HG03060 (cell line): ENCODE data around the gene LRP5.
"Not testable (repeated sequence)": the region's sequence is repeated elsewhere in the genome, so short reads cannot be mapped to it uniquely, and the experiment has no call there.

Experiments
- ATAC-seq: cut with Tn5 transposase; IDR thresholded peaks from one replicate; pipeline ENCODE4 v1.9.1; 2021; ENCODE audit warnings: low read depth, moderate number of reproducible peaks; ENCODE audit not compliant: unreplicated experiment

The LRP5 gene

DNA sequence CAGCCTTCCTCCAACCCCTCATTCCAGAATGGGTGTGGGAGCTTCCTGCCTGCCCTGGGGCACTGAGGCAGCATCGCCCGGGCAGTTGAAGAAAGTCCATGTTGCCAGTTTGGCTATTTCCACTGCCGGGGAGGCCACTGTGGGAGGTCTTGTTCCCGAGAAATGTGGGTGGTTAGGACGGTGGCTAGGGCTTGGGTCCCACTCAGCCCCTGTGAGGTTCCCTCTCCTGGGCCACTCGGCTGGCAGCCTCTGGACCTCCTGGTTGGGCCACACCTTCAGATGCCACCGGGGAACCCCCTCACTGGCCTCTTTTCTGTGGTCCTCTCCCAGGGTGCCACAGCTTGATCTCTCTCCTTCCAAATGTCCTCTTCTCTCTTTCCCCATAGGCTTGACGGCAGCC lies 143.1 kb downstream of the LRP5 start:
- no peak for ATAC-seq

- no peak for ATAC-seq
Observed at GRCh38 chr11:68457216-68457897, 145.0 kb downstream of the LRP5 start.

DNA sequence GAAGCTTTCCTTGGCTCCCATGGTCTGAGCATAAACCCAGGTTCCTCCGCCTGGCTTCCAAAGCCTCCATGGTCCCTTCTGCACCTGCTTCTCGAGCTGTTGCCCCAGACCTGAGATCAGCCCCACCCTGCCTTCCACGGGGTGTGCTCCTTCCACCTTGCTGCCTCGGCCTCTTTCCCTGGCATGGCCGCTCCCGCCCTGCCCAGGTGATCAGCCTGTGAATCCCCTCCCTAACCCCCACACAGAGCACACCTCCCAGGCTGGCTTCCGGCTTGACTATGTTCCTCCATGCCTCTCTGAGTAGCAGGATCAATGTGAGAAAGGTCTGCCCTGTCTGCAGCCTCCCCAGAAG lies 145.5 kb downstream of the LRP5 start:
- ATAC-seq: no peak

DNA sequence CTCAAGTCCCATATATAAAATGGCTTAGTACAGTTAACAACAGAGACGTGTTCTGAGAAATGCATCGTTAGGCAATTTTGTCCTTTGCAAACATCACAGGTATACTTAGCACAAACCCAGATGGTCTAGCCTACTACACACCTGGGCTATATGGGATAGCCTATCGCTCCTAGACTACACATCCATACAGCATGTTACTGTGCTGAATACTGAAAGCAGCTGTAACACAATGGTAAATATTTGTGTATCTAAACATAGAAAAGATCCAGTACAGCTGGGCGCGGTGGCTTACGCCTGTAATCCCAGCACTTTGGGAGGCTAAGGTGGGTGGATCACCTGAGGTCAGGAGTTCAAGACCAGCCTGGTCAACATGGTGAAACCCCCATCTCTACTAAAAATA lies 145.9 kb downstream of the LRP5 start:
- not testable (repeated sequence) for ATAC-seq

GRCh38 chr11:68459886-68460740 lies 147.7 kb downstream of the LRP5 start:
- ATAC-seq: peak; percentile 65

DNA sequence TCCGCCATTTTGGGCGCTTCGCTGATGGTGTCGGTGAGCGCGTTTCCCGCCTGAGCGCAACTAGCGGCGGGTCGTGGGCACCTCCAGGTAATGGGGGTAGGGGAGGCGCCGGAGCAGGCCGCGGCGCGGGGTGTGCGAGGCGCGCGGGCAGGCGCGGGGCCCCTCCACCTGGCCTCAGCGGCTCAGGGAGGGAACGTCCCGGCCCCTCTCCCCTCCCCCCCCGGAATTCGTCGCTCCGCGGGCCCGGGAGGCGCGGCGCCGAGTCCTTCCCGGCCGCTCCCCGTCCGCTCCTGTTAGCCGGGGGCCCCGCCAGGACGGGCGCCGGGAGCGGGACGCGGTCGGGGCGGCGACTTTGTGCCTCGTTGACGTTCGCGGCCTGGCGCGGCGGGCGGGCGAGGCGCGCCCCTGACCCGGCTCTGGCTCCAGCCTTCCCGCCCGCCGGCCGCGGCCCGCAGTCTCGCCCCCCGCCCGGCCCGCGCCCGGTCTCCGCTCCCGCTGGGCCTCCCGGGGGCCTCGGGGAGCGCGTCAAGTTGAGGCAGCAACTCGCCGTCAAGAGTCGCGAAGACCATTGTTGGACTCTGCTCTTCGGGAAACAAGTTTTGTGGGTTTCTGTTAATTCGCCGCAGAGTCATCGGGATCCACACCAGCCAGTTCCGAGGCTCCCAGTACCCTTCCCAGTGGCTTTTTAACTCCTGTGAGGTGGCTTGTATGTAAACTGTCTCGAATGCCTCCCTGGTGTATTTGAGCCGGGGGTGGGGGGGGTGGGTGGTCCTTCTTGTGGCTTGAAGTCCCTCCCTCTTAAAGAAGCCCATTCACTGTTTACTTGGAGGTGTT lies 148.6 kb downstream of the LRP5 start, which contains the start of gene PPP6R3:
TSS of gene PPP6R3 (plus strand) at position 12 of the 834 bp plus-strand sequence. CDS start 76,913 bp downstream, outside the sequence.
- ATAC-seq: peak; percentile 10

GRCh38 chr11:68461575-68461917 lies 149.2 kb downstream of the LRP5 start:
- no peak for ATAC-seq

GRCh38 chr11:68463714-68464113 lies 151.3 kb downstream of the LRP5 start:
- ATAC-seq: no peak

DNA sequence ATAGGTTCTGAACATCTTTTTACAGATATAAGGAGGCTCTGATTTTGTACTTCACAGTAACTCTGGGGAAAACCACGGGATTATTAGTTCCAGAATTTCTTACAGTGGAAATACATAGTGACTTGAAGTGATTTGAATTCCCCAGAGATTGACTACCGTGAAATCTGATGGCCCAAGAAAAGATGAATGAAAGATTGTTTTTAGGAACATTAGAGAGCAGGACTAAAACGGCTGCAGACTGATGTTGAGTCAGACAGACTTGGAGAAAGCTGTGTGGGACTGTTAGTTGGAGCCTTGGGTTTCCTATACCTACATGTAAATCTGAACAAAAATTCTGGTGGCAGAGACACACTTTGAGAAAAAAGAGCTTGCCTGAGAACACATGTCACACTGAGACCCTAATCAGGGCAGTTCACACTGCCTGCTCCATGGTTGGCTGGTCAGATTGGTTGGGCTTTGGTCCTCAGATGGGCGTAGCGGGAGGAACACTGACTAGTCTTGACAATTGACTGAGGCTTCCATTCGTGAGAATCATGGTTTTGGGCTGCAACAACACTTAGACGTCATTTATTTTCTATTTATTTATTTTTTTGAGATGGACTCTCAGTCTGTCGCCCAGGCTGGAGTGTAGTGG lies 154.9 kb downstream of the LRP5 start:
- ATAC-seq: no peak

- ATAC-seq: no peak
Observed at GRCh38 chr11:68468217-68468828, 155.9 kb downstream of the LRP5 start.

DNA sequence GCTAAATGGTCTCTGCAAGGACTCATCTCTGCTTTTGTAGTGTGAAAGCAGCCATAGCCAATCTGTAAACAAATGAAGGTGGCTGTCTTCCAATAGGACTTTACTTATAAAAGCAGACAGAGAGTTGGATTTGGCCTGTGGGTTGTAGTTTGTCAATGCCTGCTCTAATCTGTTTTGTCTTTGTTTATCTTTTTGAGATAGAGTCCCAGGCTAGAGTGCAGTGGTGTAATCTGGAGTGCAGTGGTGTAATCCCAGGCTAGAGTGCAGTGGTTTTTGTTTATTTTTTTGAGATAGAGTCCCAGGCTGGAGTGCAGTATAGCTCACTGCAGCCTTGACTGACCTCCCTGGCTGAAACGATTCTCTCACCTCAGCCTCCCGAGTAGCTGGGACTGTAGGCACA lies 156.7 kb downstream of the LRP5 start:
- ATAC-seq: no peak

DNA sequence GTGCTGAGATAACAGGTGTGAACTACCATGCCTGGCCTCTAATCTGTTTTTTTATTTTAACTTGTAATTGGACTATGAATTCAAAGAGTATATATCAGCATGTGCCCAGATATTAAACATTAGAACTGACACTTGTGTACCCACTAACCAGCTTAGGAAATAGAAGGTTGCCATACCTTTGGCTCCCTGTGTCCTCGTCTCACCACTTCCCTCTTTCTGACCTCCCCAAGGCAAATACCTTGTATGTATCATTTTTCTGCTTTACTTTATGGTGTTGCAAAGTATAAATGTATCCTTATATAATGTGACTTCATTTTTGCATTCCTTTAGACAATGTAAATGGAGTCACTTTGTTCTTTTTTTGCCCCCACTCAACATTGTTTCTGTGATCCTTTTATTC lies 157.3 kb downstream of the LRP5 start:
- ATAC-seq: no peak

DNA sequence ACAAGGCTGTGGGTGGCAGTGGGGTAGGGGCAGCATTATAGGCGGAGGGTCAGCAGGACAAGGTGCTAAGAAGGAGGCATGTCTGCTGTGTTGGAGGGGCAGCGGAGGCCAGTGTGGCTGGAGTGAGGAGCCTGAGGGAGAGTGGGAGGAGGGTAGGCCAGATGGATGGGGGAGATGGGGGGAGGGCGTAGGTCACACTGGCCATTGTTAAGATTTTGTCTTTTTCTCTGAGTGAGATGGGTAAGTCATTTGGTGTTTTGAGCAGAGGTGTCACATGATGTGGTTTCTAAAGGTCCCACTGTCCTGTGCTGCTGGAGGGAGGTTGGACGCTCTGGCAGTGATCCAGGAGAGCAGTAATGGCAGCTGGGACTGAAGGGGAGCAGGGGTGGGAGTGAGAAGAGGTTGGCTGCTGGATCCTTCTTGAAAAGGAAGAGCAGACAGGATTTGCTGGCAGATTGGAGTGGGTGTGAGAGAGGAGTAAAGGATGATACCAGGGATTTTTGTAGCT lies 158.0 kb downstream of the LRP5 start:
- no peak for ATAC-seq

GRCh38 chr11:68471360-68472340 lies 159.3 kb downstream of the LRP5 start:
- ATAC-seq: no peak

DNA sequence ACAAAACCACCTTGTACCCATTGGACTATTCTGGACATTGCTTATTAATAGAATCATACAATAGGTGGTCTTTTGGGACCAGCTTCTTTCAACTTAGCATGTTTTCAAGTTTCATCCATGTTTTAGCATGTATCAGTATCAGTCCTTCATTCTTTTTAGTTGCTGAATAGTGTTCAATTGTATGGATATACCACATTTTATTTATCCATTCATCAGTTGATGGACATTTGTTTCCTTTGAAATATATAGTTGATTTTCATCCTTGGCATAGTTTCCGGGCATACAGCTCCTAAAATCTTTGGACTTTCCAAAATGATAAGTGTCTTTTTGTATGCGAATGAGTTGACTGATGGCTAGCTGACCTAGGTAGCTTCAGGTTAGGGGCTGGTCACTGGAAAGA lies 160.4 kb downstream of the LRP5 start:
- ATAC-seq: no peak

DNA sequence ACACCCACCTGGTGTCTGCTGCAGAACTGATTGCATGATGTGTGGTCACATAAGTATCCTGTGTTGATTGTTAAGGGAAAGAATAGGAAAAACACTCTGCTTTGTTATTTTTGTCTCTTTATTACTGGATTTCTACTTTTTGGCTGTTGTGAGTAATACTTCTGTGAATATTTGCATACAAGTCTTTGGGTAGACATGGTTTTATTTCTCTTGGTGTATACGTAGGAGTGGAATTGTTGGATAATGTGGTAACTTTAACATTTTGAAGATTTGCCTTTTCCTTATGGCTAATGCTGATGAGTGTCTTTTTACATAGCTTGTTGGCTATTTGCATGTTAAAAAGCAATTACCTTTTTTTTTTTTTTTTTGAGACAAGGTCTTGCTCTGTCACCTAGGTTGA lies 161.3 kb downstream of the LRP5 start:
- no peak for ATAC-seq

- not testable (repeated sequence) for ATAC-seq
Observed at GRCh38 chr11:68475626-68476025, 163.2 kb downstream of the LRP5 start.

DNA sequence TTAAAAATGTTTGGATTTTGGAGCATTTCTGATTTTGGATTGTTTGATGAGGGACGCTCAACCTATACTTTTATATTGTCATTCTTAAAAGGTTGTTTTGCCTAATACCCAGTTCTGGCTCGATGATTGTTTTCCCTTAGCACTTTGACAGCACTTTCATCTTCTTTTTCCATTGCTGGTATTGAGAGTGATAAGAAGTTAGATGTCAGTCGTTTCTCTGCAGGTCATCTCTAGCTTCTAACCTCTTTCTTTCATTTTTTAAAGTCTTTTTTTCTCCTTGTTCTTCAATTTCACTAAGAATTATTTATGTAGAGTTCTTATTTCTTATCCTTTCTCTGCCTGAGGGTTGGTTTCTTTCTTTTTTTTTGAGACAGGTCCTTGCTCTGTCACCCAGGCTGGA lies 167.0 kb downstream of the LRP5 start:
- ATAC-seq: no peak

- ATAC-seq: no peak
Observed at GRCh38 chr11:68480193-68480592, 167.8 kb downstream of the LRP5 start.
